NCI-H1417 (cell line): ENCODE results near the gene MFSD8.
A peak's percentile ranks its signal among the peaks of the same experiment; 100 is the strongest.
"Not testable (repeated sequence)": the region's sequence is repeated elsewhere in the genome, so short reads cannot be mapped to it uniquely, and the experiment has no call there.

Source experiments
- DNase-seq, 3 experiments: peaks; one replicate each; lab custom pipeline; 2025; lab: John Stamatoyannopoulos, UW

MFSD8 gene

DNA sequence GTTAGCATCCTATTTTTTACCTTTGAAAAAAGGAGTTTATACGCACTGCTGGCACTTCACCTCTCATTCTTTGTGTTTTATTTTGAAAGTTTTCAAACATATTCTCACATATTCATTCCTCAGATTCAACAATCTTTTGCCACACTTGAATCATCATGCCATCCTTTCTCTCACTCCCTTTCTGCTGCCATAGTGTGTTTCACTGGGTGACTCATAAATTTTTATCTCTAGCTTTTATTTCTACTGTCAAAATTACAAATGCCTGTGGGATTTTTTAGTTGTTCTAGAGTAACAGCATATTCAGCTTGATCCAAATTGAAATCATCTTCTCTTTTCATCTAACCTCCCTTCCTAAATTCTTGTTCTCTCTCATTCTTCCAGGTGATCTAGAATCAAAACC, 28.0 kb downstream of the MFSD8 start:
- DNase-seq: no peak

DNA sequence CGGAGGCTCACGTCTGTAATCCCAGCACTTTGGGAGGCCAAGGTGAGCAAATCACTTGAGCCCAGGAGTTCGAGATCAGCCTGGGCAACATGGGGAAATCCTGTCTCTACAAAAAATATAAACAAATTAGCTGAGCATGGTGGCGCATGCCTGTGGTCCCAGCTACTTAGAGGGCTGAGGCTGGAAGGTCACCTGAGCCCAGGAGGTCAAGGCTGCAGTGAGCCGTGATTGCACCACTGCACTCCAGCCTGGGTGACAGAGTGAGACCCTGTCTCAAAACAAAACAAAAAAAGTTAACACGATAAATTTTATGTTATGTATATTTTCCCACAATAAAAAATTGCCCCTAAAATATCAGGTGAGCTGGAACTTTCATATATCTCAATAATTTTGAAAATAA, 33.1 kb downstream of the MFSD8 start:
- DNase-seq: not testable (repeated sequence)

DNA sequence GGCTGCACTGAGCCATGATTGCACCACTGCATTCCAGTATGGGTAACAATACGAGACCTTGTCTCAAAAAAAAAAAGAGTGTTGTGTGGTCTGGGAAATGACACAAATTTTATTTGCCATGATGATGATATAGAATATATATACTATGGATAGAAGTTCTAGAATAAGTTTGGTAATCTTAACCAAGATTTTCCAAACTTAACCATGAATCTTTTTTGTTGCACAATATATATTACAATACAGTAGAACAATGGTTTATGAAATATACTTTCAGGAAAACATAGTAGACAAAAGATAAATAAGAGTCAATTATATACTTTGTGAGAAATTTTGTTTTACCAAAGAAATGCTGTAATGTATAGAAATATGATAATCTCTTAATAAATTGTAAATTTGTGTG, 34.8 kb downstream of the MFSD8 start:
- DNase-seq: no peak

DNA sequence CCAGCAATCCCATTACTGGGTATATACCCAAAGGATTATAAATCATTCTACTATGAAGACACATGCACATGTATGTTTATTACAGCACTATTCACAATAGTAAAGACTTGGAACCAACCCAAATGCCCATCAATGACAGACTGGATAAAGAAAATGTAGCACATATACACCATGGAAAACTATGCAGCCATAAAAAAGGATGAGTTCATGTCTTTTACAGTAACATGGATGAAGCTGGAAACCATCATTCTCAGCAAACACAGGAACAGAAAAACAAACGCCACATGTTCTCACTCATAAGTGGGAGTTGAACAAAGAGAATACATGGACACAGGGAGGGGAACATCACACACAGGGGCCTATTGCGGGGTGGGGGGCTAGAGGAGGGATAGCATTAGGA, 39.3 kb downstream of the MFSD8 start:
- DNase-seq: not testable (repeated sequence)

DNA sequence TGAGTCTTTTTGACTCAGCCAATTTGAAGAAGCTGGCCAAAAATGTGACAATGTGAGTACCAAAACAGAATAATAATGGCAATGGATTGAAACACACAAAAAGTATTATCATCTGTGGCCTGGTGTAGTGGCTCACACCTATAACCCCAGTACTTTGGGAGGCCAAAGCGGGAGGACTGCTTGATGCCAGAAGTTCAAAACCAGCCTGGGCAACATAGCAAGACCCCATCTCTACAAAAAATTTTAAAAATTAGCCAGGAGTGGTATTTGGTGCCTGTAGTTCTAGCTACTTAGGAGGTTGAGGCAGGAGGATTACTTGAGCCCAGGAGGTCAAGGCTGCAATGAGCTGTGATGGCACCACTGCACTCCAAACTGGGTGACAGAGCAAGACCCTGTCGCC, 42.7 kb downstream of the MFSD8 start:
- DNase-seq: no peak

DNA sequence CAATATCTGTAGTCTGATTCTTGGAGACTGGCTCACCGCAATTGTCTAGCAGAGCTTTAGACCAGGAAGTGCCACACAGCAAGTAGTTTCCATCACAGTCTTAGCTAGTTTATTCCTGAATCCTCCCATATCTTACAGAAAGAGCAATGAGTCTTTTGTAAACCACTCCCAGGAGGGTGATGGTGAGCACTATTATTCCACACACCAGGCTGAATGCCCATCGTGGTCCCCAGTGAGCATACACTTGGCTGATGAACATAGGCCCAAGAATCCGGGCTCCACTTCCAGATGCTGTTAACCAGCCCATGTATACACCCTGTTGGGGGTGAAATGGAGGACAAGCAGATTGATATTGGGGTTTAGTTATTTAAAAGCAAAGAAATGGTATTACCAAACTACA, 44.5 kb downstream of the MFSD8 start:
- no peak for DNase-seq

DNA sequence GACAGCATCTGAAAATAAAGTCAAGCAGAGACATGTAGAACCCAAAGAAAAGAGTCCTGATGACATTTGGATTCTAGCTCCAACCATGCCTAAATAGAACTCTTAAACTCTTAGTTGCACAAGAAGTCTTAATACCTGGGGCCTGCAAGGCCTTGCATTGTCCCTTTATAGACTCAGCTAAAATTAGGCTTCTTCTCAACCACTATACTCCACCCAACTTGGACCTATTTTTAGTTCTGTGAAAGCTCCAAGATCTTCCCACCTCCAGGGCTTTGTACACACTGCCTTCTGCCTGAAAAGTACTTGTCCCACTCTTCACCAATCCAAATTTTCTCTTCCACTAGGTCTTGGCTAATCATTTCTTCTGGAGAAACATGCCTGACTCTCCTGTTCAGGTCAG, 47.8 kb downstream of the MFSD8 start:
- no peak for DNase-seq

DNA sequence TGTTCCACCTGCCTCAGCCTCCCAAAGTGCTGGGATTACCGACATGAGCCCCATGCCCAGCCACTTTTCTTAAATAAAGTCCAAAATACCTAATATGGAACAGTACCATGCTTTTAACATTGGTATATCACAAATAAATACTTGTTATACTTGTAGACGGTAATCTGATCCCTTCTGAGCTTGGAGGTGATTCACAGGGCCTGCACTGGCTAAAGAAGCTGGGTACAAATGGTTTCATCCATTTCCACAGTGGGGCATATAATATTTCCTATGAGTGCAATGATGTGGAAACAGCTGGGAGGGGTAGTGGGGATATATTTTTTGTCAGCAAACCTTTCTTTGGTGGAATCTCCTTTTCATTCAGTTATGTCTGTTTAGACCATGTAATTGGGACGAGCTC, 48.5 kb downstream of the MFSD8 start:
- DNase-seq: no peak

DNA sequence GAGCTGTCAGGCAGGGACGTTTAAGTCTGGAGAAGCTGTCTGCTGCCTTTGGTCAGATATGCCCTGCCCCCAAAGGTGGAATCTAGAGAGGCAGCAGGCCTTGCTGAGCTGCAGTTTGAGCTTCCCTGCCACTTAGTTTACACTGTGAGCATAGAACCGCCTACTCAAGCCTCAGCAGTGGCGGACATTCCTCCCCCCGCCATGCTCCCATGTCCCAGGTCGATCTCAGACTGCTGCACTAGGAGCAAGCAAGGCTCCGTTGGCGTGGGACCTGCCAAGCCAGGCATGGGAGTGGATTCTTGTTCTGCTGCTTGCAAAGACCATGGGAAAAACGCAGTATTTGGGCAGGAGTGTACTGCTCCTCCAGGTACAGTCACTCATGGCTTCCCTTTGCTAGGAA, 59.9 kb downstream of the MFSD8 start:
- DNase-seq: no peak

DNA sequence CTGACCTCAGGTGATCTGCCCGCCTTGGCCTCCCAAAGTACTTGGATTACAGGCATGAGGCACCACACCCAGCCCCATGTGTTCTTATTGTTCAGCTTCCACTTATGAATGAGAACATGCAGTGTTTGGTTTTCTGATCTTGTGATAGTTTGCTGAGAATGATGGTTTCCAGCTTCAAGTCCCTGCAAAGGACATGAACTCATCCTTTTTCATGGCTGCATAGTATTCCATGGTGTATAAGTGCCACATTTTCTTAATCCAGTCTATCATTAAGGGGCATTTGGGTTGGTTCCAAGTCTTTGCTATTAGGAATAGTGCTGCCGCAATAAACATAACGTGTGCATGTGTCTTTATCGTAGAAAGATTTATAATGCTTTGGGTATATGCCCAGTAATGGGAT, 65.3 kb downstream of the MFSD8 start:
- DNase-seq: not testable (repeated sequence)

DNA sequence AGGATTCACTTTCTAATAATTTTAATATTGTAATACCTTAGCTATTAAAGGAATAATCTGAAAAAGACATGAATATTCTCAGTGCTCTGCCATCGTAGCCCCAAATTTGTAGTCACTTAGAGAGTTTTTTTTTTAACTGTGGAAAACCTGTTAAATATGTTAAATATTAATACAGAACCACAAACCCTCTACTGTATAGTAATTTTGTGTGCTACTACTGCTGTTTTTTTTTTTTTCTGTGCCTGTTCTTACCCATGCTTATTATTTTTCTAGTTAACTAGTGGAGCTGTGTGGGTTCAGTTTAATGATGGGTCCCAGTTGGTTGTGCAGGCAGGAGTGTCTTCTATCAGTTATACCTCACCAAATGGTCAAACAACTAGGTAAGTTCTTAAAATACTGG, 68.4 kb downstream of the MFSD8 start:
- no peak for DNase-seq

DNA sequence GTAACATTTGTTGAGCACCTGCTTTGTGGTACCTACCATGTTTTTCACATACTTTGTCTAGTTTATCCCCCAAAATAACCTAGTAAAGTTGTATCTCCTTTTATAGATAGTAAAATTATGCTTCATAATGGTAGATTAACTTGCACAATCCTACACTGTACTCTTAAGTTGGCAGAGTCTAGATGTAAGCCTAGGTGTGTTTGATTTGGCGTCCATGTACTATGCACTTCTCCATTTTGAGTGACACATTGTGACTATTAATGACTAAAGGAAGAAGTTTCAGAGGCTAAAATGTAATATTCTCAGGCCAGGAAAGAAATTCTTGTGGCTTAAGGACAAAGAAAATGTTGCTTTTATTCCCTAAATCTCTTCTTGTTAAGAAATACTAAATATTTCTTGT, 68.9 kb downstream of the MFSD8 start:
- no peak for DNase-seq

DNA sequence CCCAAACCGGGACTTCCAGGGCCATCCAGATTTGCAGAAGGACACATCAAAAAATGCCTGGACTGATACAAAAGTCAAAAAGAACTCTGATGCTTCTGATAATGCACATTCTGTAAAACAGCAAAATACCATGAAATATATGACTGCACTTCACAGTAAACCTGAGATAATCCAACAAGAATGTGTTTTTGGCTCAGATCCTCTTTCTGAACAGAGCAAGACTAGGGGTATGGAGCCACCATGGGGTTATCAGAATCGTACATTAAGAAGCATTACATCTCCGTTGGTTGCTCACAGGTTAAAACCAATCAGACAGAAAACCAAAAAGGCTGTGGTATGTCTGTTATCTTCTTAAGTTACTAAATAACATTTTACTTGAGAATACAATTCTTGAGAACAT, 75.1 kb downstream of the MFSD8 start:
- DNase-seq: peak in 2 of 3 experiments; percentile 9 to 47

DNA sequence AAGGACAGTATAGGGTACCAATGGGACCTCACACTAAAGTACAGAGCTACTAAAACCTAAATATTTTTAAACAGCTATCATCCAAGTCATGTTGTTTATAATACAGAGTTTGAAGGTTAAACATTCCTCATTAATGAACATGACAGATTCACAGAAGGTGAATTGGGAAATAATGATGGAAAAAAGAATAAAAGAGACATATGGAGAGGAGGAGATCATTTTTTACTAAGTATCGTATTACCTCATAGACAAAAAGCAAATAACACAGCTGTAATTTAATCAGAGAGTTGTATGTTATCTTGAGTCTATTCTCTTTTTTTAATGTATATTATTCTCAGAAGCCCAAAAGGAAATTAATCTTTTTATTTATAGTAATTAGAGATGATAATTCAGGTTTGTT, 76.4 kb downstream of the MFSD8 start:
- DNase-seq: peak in 1 of 3 experiments; percentile 73

DNA sequence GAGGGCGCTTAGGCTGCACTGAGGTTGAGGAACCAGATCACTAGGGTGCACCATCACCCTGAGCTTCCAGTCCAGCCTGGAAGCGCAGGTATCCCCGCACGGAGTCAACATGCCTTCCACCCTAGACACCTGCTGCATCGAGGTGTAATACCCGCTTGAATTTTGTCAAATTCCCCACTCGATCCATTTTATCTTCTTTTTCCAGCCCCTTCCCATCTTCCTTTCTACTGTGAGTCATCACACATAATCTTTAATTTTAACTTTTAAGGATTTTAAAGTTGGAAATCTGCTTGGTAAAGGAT, 83.5 kb downstream of the MFSD8 start:
- no peak for DNase-seq

DNA sequence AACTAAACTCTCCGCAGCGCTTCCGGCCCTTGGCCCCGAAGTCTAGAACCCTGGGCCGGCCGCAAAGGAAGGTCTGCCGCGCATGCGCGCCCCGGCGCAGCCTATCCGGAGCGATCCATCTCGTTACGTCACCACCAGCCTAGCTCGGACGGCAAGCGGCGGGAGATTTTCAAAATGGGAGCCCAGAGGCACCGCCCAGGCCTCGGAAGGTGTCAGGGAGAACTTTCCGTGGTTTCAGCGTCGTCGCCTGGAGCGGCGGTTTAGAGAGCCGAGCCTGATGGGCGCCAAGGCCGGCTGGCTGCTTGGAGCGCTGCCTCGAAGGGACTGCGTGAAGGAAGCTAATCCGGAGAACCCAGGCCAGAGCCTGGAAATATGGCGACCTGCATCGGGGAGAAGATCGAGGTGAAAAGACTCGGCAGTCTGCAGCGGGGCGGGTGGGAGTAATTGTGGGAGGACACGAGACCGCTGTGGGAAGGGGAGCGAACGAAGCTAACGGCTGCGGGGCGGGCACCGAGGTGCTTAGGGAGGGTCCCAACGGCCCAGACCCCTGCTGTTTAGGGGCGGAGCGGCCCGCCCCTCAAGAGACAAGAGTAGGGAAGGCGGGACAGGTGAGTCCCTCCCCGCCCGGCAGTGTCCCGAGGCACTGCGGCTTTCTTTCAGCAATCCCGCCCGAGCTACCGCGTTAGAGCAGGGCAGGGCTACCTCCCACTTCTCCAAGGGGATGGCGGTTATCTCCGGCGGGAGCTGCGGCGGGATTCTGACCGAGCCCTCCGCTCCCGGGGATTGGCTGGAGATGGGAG, 84.0 kb downstream of the MFSD8 start, which contains the start of gene PLK4:
Gene PLK4, plus strand, starts transcription at position 131 of the 800 bp plus-strand sequence. Its CDS starts 242 bp downstream, at position 373.
- DNase-seq: peak; percentile 92 to 98 (median 96)

DNA sequence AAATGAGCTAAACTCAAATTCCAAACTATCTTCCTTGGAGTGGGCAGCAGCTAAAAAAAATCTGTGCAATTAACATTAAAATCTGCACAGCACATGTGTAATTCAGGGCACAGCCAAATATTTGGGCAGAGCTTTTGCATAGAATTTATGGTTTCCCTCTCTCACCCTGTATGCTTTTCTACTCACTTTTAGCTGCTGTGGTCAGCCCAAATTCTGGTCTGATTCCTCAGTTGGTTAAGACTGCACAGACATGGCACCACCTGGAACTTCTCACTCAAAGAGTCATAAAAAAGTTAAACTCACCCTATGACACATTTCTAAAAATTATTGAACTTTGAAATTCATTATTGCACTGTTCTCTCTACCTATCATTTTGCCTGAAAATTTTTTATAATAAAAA, 89.2 kb downstream of the MFSD8 start:
- DNase-seq: no peak

DNA sequence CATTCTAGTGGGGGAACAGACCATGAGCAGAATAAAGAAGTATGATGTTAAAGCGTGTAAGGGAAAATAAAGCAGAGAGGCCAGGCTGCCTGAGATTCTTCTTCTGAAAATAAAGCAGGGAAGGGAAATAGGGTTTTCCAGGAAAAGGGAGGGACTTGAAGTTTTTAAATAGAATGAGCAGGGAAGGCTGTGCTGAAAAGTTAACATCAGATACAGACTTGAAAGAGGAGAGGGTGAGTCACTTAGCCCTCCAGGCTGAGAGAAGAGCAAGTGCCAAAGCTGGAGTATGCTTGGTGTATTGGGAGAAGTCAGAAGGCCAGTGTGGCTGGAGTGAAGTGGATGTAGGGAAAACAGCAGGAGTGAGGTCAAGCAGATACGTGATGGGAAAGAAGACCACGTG, 94.3 kb downstream of the MFSD8 start:
- no peak for DNase-seq

DNA sequence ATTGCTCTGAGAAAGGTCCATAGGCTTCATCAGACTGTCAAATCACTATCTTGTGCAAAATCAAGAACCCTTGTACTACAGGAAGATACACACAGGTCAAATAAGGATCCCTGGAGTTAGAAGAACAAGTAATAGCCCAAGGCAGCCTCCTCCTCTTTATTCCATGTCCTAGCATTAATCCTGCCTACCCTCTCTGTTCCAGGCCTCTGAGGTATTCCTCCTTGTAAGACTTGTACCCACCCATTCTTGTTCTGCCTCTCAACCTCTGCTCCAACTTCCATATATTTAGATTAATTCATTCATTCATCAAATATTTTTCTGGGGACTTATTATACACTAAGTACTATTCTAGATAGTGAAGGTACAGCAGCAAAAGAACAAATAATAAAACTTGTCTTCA, 94.7 kb downstream of the MFSD8 start:
- DNase-seq: no peak

DNA sequence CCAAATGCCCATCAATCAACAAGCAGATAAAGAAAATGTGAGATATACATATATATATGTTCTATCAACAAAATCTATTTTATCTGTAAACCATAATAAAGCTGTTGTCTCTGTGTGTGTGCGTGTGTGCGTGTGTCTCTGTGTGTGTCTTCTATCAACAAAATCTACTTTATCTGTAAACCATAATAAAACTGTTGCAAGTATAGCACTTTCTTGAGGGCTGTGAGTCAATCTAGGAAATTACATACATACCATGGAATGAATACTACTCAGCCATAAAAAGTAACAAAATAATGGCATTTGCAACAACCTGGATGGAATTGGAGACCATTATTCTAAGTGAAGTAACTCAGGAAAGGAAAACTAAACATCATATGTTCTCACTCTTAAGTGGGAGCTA, 96.8 kb downstream of the MFSD8 start:
- DNase-seq: no peak
